Measurements from ENCODE around the gene TGIF2.
"Not testable (repeated sequence)": the region's sequence is repeated elsewhere in the genome, so short reads cannot be mapped to it uniquely, and the experiment has no call there.

TGIF2 gene

GRCh38 chr20:36638876-36639400 lies 65.5 kb downstream of the TGIF2 start:
- not testable (repeated sequence) for H3K4me1 ChIP-seq (ENCODE audit: control insufficient read depth, insufficient read depth, low read length); H3K27me3 ChIP-seq (ENCODE audit: control insufficient read depth, insufficient read depth, low read length); DNase-seq (ENCODE audit: low read depth, low spot score); H3K4me3 ChIP-seq (ENCODE audit: low read length); H3K36me3 ChIP-seq (ENCODE audit: control insufficient read depth, insufficient read depth, low read length); H3K27ac ChIP-seq (ENCODE audit: low read length); H3K9me3 ChIP-seq (ENCODE audit: control insufficient read depth, insufficient read depth, low read length)
- no CpG with 5 or more reads among the region's 12 CpGs for WGBS (ENCODE audit: insufficient coverage, insufficient read length)

- no peak for DNase-seq (ENCODE audit: low read depth, low spot score)
- Histone ChIP-seq H3K36me3 (ENCODE audit: control insufficient read depth, insufficient read depth, low read length) (no peaks in the 10 kb centered on the region), H3K4me3 (ENCODE audit: low read length) (no peak overlapping the region), H3K27ac (ENCODE audit: low read length) (no peak overlapping the region), H3K4me1 (ENCODE audit: control insufficient read depth, insufficient read depth, low read length) (peaks cover 1% of the 10 kb centered on the region; the same call in 1 of the 2 replicates), H3K27me3 (ENCODE audit: control insufficient read depth, insufficient read depth, low read length) (no peaks in the 10 kb centered on the region), H3K9me3 (ENCODE audit: control insufficient read depth, insufficient read depth, low read length) (no peaks in the 10 kb centered on the region)
- no CpG with 5 or more reads among the region's 3 CpGs for WGBS (ENCODE audit: insufficient coverage, insufficient read length)
Measured at GRCh38 chr20:36641506-36641843, 68.1 kb downstream of the TGIF2 start.

GRCh38 chr20:36642136-36642535 lies 68.7 kb downstream of the TGIF2 start:
- Histone ChIP-seq H3K36me3 (ENCODE audit: control insufficient read depth, insufficient read depth, low read length) (no peaks in the 10 kb centered on the region), H3K9me3 (ENCODE audit: control insufficient read depth, insufficient read depth, low read length) (no peaks in the 10 kb centered on the region), H3K27me3 (ENCODE audit: control insufficient read depth, insufficient read depth, low read length) (no peaks in the 10 kb centered on the region), H3K4me1 (ENCODE audit: control insufficient read depth, insufficient read depth, low read length) (peaks cover 1% of the 10 kb centered on the region; the same call in 1 of the 2 replicates), H3K27ac (ENCODE audit: low read length) (no peak overlapping the region), H3K4me3 (ENCODE audit: low read length) (no peak overlapping the region)
- DNase-seq (ENCODE audit: low read depth, low spot score): no peak
- WGBS (ENCODE audit: insufficient coverage, insufficient read length): no CpG with 5 or more reads among the region's 6 CpGs
